ENCODE measurements around the gene NDUFS7. TPM values are rescaled to one million over a fixed set of nuclear protein-coding genes. Genes with fewer than 3 reads are reported as not detected.
A peak's percentile ranks its signal among the peaks of the same experiment; 100 is the strongest.

The NDUFS7 gene
- total RNA-seq, 1 experiment from 2014 or later, result 123 TPM

GRCh38 chr19:1425102-1425837 is 41.6 kb downstream of the NDUFS7 start:
- in situ Hi-C loops (cut with HindIII; ENCODE audit: low sequenced_read_pairs), result no loop called here
- no peak for DNase-seq (ENCODE audit: low spot score)

GRCh38 chr19:1425902-1426301 is 42.2 kb downstream of the NDUFS7 start:
- in situ Hi-C loops (cut with HindIII; ENCODE audit: low sequenced_read_pairs), result no loop called here
- no peak for DNase-seq (ENCODE audit: low spot score)

- DNase-seq (ENCODE audit: low spot score), result no peak
- in situ Hi-C loops (cut with HindIII; ENCODE audit: low sequenced_read_pairs), result no loop called here
Observed at GRCh38 chr19:1426736-1427135, 43.0 kb downstream of the NDUFS7 start.

- in situ Hi-C loops (cut with HindIII; ENCODE audit: low sequenced_read_pairs), result no loop called here
- DNase-seq (ENCODE audit: low spot score), result peak; percentile 56
Observed at GRCh38 chr19:1427221-1427920, 43.7 kb downstream of the NDUFS7 start.

- DNase-seq (ENCODE audit: low spot score), result peak; percentile 80
- in situ Hi-C loops (cut with HindIII; ENCODE audit: low sequenced_read_pairs), result no loop called here
Observed at GRCh38 chr19:1428738-1429391, 45.2 kb downstream of the NDUFS7 start.

DNA sequence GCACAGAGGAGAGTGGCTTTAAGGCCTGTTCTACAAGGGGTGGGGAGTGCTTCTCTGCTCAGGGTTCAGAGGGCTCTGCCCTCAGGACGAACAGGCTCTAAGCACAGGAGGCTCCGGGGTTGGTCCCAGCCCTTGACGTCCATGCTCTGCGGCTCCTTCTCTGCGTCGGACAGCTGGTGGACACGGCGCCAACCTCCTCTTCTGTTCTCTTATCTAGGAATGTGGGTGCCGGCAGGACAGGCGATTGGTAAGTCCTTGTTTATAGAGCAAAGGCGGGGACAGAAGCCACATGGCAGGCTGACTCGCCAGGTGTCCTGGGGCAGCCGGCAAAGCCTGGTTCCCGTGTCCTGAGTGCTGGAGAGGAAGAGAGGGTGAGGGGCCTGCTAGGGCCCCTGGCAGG is 46.0 kb downstream of the NDUFS7 start:
- in situ Hi-C loops (cut with HindIII; ENCODE audit: low sequenced_read_pairs), result no loop called here
- DNase-seq (ENCODE audit: low spot score), result peak; percentile 63

DNA sequence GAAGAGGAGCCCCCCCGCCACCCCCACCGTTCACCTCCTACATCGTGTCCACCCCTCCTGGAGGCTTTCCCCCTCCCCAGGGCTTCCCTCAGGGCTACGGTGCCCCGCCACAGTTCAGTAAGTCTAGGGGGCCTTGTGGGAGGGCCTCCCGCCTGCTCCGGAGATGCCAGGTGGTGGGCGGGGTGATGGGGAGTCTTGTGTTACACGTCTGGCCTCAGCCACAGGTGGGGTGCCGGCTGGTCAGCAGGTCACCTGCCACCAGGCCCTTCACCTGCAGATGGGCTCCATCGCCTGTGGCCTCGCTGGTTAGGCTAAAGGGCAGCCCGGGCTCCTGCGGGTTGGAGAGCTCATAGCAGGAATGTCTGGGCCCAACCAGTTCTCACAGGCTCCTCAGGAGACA is 46.5 kb downstream of the NDUFS7 start:
- in situ Hi-C loops (cut with HindIII; ENCODE audit: low sequenced_read_pairs), result no loop called here
- no peak for DNase-seq (ENCODE audit: low spot score)

DNA sequence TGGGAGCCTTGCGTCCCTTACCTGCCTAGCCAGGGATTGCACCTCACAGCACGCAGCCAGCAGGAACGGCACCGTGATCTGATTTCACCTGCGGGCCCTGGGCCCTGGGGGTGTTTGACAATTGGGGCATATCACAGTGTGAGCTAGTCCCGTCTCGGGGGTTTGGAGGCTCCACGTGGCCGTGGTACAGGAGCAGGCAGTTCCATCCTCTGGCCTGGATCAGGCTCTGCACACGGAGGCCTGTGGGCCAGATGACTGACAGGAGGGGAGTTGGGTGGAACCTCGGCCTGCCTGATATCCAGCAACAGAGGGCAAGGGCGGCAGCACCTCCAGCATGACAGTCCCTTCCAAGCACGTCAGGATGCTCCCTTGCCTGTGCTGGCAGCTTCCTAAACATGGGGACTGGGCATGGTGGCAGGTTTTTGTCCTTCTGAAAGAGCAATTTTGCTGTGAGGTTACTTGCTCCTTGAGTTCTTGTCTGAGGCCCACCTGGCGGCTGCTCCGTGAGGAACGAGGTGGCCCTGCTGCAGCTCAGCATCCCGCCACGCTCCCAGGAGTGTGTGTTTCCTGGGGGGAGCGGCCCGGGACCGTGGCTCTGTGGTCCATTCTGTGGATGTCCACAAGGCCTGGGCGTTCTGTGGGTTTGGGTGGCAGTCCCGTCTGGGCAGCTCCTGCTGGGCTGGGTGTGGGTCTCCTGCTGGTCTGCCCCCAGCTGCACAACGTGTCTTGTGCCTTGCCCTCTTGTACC is 48.2 kb downstream of the NDUFS7 start:
- no peak for DNase-seq (ENCODE audit: low spot score)
- in situ Hi-C loops (cut with HindIII; ENCODE audit: low sequenced_read_pairs), result no loop called here

DNA sequence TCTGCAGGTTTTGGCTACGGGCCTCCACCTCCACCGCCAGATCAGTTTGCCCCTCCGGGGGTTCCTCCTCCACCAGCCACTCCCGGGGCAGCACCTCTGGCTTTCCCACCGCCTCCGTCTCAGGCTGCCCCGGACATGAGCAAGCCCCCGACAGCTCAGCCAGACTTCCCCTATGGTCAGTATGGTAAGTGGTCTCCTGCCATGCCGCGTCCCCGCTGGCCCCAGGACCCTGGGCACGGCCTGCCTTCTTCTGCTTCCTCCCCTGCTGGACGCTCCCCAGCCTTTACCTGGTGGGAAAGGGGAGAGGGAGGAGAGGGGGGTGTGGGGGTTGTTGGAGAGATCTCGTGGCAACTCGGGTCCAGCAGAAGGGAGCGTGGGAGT is 48.8 kb downstream of the NDUFS7 start:
- DNase-seq (ENCODE audit: low spot score), result no peak
- in situ Hi-C loops (cut with HindIII; ENCODE audit: low sequenced_read_pairs), result no loop called here

DNA sequence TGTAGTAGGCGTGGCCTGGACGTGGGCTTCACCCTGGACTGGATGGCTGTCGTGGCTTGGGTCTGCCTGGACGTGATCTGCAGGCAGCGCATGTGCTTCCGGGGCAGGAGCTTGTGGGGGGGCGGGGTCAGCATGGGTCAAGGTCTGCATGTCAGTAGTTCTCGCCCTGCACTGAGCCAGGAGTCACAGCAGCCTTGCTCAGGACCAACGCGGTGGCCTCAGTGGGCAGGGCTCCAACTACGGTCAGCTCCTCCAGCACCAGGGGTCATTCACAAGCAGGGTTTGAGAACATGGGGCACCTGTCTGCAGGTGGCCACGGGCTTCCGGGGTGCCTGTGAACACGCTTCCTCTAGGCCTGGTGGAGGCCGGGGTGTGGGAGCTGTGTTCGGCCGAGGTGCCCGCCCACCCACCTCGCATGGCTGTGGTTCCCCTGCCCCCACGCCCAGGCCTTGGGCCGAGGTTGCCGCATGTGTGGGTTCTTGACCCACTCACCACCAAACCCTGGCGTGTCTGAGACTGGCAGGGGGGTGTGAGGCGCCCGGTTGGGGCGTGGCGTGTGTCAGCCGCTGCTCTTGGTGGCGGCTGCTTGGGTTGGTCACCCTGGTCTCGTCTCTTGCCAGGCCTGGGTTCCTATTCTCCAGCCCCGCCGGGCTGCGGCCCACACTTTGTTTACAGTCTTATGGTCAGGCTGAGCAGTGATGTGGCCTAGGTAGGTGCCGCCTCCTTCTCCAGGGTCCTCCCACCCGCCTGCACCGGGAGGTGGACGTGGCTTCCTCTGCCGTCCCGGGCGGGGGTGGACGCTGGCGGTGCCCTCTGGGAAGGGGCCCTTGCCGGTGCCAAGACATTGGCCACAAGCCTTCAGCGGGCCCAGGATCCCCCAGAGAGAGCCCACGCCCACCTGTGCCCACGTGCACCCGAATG is 49.7 kb downstream of the NDUFS7 start:
- in situ Hi-C loops (cut with HindIII; ENCODE audit: low sequenced_read_pairs), result no loop called here
- no peak for DNase-seq (ENCODE audit: low spot score)

DNA sequence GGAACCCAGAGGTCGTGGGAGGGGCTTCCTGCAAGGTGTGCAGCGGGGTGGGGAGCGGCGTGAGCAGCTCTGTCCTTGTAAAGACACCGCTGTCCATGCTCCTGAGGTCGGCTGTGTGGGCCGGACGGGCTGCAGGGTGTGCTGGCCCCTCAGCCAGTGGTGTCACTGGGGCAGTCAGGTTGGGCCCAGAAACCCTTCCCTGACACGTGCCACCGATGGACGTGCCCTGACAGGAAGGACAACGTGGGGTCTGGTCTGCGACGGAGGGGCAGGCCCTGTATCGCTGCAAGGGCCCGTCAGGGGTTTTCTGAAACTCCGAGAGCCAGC is 50.3 kb downstream of the NDUFS7 start:
- in situ Hi-C loops (cut with HindIII; ENCODE audit: low sequenced_read_pairs), result no loop called here
- DNase-seq (ENCODE audit: low spot score), result no peak

DNA sequence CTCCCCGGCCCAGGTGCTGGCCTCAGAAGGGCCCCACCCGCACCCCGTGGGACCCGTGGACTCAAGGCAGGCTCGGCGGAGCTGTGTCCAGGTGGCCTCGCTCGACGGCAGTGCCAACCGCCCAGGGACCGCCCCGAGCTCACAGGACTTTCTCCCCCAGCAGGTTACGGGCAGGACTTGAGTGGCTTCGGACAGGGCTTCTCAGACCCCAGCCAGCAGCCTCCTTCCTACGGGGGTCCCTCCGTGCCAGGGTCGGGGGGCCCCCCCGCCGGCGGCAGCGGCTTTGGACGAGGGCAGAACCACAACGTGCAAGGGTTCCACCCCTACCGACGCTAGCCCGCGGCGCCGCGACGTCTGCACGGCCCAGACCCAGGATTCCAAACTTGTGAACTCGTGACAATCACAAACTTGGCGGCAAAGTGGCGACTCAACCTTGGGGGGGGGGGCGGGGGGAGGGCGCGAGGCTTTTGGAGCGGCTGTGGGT is 50.9 kb downstream of the NDUFS7 start:
- in situ Hi-C loops (cut with HindIII; ENCODE audit: low sequenced_read_pairs), result no loop called here
- DNase-seq (ENCODE audit: low spot score), result no peak

DNA sequence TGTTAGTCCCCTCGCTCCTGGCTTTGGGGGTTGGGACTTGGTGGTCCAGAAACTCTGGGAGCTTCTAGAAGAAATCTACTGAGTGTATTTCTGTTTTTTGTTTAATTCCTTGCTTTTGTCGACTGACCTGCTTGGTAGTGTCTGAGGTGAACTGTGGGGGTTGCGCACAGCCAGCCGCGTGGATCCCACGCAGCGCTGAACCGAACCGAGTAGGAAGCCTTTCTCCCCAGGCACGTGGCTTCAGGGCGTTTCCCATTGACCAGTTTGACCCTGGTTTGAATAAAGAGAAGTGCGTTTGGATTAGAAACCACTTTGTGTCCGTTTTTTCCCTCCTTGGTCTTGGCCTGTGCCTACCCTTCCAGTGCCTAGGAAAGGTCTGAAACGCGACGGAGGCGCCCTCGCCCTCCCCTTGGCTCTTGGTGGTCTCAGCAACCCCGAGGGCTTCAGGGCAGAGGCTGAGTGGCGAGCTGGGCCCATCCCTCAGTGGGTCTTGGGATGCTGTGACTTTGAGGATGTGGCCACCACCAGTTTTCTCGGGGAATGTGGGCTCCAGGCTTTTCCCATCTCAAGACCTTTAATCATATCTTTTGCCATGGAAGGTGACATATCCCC is 51.8 kb downstream of the NDUFS7 start:
- no peak for DNase-seq (ENCODE audit: low spot score)
- in situ Hi-C loops (cut with HindIII; ENCODE audit: low sequenced_read_pairs), result no loop called here

DNA sequence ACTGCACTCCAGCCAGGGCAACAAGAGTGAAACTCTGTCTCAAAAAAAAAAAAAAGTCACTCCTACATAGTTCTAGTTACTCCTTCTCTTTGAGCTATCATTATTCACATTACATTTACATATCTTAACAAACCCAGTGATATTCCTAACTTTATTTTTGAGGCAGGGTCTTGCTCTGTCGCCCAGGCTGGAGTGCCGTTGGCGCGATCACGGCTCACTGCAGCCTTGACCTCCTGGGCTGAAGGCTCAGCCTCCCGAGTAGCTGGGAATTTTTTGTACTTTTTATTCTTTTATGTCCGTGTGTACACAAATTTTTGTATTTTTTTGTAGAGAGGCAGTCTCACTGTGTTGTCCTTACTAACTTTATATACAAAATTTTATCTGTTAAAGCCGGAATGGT is 53.9 kb downstream of the NDUFS7 start:
- no peak for DNase-seq (ENCODE audit: low spot score)
- in situ Hi-C loops (cut with HindIII; ENCODE audit: low sequenced_read_pairs), result no loop called here

DNA sequence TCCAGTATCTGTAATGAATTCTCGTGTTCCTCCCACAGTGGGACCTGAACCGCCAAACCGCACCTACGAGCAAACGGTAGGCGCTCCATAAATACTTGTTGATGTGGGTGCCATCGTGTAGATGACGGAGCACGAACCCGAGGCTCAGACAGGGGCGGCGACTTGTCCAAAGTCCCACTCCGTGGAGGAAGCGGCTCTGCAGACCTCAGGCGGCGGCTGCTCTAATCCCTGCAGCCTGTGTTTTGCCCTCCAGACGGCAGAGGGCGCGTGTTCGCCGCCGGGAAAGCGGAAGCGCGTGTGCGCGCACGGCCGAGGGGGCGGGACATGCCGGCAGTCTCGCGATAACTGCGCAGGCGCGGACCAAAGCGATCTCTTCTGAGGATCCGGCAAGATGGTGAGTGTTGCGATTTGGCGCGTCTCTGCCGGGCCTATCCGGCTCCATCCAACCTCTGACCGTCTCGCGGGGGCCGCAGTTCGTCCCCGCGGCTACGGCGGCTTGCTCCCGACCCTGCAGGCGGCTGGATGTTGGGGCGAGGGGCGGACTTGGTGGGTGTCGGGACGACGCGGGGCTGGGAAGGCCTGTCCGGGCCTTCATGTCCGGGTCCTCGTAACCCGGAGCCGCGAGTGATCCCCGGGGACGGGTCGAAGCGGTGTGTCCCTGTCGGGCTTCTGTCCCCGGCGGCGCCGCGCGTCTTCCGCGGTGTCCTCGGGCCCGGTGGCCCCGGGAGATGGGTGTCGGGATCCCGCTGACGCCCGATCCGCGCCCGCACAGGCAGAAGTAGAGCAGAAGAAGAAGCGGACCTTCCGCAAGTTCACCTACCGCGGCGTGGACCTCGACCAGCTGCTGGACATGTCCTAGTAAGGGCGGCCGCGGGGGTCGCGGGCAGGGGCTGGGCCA is 54.6 kb downstream of the NDUFS7 start, which contains the start of gene RPS15:
TSS of gene RPS15 (plus strand) at position 362 of the 898 bp plus-strand sequence. CDS start at position 392, 30 bp downstream.
- in situ Hi-C loops (cut with HindIII; ENCODE audit: low sequenced_read_pairs), result no loop called here
- DNase-seq (ENCODE audit: low spot score), result peak; percentile 92

DNA sequence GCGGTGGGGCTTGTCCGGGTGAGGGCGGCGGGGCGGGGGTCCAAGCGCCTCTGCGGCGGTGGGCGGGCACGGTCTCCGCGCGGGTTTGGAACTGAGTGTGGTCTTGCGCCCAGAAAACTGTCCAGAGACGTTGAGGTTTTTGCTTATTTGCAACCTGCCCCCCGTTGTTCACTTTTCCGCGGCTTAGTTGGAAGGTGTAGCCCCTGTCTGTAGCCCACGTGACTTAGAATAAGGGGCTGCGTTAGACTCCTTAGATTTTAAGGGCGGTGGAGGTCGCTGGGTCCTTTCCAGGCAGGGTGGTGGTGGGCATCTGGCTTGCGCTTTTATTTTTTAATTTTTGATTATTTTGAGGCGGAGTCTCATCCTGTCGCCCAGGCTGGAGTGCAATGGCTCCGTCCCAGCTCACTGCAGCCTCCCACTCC is 55.2 kb downstream of the NDUFS7 start:
- DNase-seq (ENCODE audit: low spot score), result no peak
- in situ Hi-C loops (cut with HindIII; ENCODE audit: low sequenced_read_pairs), result no loop called here

Measured in G401 (cell line).